GM12878 (cell line): ENCODE data around the gene EYS. TPM values are rescaled to one million over a fixed set of nuclear protein-coding genes. Genes with fewer than 3 reads are reported as not detected.
"Not testable (repeated sequence)": the region's sequence is repeated elsewhere in the genome, so short reads cannot be mapped to it uniquely, and the experiment has no call there.

Experiments used
- ATAC-seq: fragments of 200-7000 bp; cut with Tn5 transposase; 3 replicates; pipeline ENCODE4 v1.9.1; 2020; ENCODE audit warnings: mild to moderate bottlenecking, moderate library complexity
- BruUV-seq: library from RNA; stranded (reverse); fragments of 400-500 nt; replicated peaks from 2 replicates; lab custom pipeline; 2021; lab: Mats Ljungman, UMichigan
- CTCF ChIA-PET: fragments of 300-600 bp; sonication (Branson Sonifier 250); formaldehyde crosslinking; extraction: SDS; loops from one replicate; lab custom pipeline; 2021; ENCODE audit warnings: inconsistent platforms; lab: Yijun Ruan, JAX
- POLR2A ChIA-PET: fragments of 350-600 bp; formaldehyde crosslinking; extraction: SDS; loops from one replicate; lab custom pipeline; 2021; ENCODE audit warnings: inconsistent platforms; lab: Charles Lee
- RAD21 ChIA-PET: fragments of 300-600 bp; sonication (Branson Sonifier 250); formaldehyde crosslinking; loops from one replicate; lab custom pipeline; 2023; ENCODE audit warnings: antibody characterized with exemption; ENCODE audit not compliant: unreplicated experiment; lab: Charles Lee
- SMC1A ChIA-PET: fragments of 300-600 bp; sonication (Branson Sonifier 250); formaldehyde crosslinking; loops from one replicate; lab custom pipeline; 2023; ENCODE audit not compliant: unreplicated experiment, uncharacterized antibody; lab: Charles Lee
- DNase-seq: peaks from one replicate; pipeline ENCODE4 v3.0.0-alpha.2; 2011; ENCODE audit warnings: low read depth, low spot score
- FAIRE-seq: peaks from 3 replicates; lab custom pipeline; 2011; peaks lifted over from hg19 to GRCh38; lab: Jason Lieb, UNC
- H2AFZ ChIP-seq: 2 replicates; pipeline ENCODE4 v1.6.0; 2011; ENCODE audit warnings: low read depth, low read length, control low read depth; ENCODE audit not compliant: control insufficient read depth
- H3K27ac ChIP-seq: 2 replicates; pipeline ENCODE4 v1.5.1; 2011; ENCODE audit warnings: control low read depth; ENCODE audit not compliant: control insufficient read depth, insufficient read depth
- H3K27me3 ChIP-seq, 2 experiments: replicated peaks in 1 of 2; 2 replicates each; pipeline versions ENCODE4 v1.6.0 to v1.6.1; 2011; ENCODE audit warnings: low read length in 1 of 2; ENCODE audit not compliant: control insufficient read depth in 2 of 2, insufficient read depth in 2 of 2
- H3K36me3 ChIP-seq, 2 experiments: 2 replicates each; pipeline ENCODE4 v1.5.1; 2011; ENCODE audit warnings: low read length in 1 of 2; ENCODE audit not compliant: control insufficient read depth in 2 of 2, insufficient read depth in 2 of 2
- H3K4me1 ChIP-seq: 2 replicates; pipeline ENCODE4 v1.6.1; 2011; ENCODE audit warnings: mild to moderate bottlenecking, low read length, moderate library complexity, mixed read lengths; ENCODE audit not compliant: control insufficient read depth, insufficient read depth
- H3K4me2 ChIP-seq: 2 replicates; pipeline ENCODE4 v1.6.0; 2011; ENCODE audit warnings: control low read depth; ENCODE audit not compliant: control insufficient read depth, insufficient read depth
- H3K4me3 ChIP-seq: fragments of 200-600 bp; sonication (generic); 2 replicates; pipeline ENCODE4 v1.5.1; 2016
- H3K79me2 ChIP-seq: 2 replicates; pipeline ENCODE4 v1.6.0; 2011; ENCODE audit warnings: low read length; ENCODE audit not compliant: control insufficient read depth, insufficient read depth
- H3K9ac ChIP-seq: 2 replicates; pipeline ENCODE4 v1.8.0; 2011; ENCODE audit warnings: low read length, control low read depth, mixed read lengths; ENCODE audit not compliant: control insufficient read depth, insufficient read depth
- H3K9me3 ChIP-seq: replicated peaks from 3 replicates; pipeline ENCODE4 v1.5.1; 2011; ENCODE audit warnings: mild to moderate bottlenecking, low read length; ENCODE audit not compliant: control insufficient read depth, insufficient read depth
- H4K20me1 ChIP-seq: 2 replicates; pipeline ENCODE4 v1.6.0; 2011; ENCODE audit not compliant: control insufficient read depth, insufficient read depth
- BRCA1 ChIP-seq: IDR thresholded peaks from 2 replicates; pipeline ENCODE4 v1.6.1; 2011; ENCODE audit warnings: low read depth, low read length, improper control_type of control experiment
- DPF2 ChIP-seq: fragments of 450-650 bp; IDR thresholded peaks from 2 replicates; pipeline ENCODE4 v1.6.1; 2017; ENCODE audit warnings: mild to moderate bottlenecking
- SREBF1 ChIP-seq: IDR thresholded peaks from 2 replicates; pipeline ENCODE4 v1.6.1; 2012; ENCODE audit warnings: mild to moderate bottlenecking, low read length
- TCF3 ChIP-seq: IDR thresholded peaks from 2 replicates; pipeline ENCODE4 v1.6.1; 2012; ENCODE audit warnings: low read depth, mild to moderate bottlenecking, low read length, borderline replicate concordance; ENCODE audit not compliant: insufficient read depth
- WGBS: methylation state at CpG from one replicate; pipeline ENCODE4 v1.1.6; 2016; ENCODE audit warnings: low lambda C conversion rate; ENCODE audit not compliant: insufficient replicate concordance, insufficient coverage; ENCODE audit errors: missing lambda C conversion rate; 5-methylcytosine and 5-hydroxymethylcytosine counted together
- in situ Hi-C: fragments of 300-500 bp; cut with MboI; formaldehyde crosslinking; loops from 9 replicates; pipeline ENCODE4 v1.14.3; 2018; ENCODE audit warnings: mixed read lengths
- intact Hi-C: fragments of 100-400 bp; cut with micrococcal nuclease; formaldehyde crosslinking; loops from one replicate; pipeline ENCODE4 v1.14.2; 2022; ENCODE audit not compliant: unreplicated experiment
- polyA plus RNA-seq, 11 experiments: library from polyadenylated mRNA; depleted of rRNA in 4 of 11; unstranded in 6 of 11; stranded (reverse) in 5 of 11; fragments of >200 nt; fragmentation: Nextera tagmentation in 4 of 11; fragmentation: Illumina TruSeq in 1 of 11; extraction: Ambion mirVana in 4 of 11; extraction: Trizol in 1 of 11; gene quantifications; 1 replicate in 1 of 11; 2 replicates in 10 of 11; pipeline versions ENCODE4 v1.2.1 to v1.2.3, GENCODE V29; 2011 to 2016; ENCODE audit warnings: inconsistent platforms in 2 of 11, missing spikeins in 2 of 11, low read depth in 1 of 11
- total RNA-seq, 4 experiments: library from RNA; depleted of rRNA in 3 of 4; stranded (reverse); fragments of >200 nt in 3 of 4; fragmentation: Illumina TruSeq in 1 of 4; extraction: Trizol in 1 of 4; gene quantifications; 2 replicates each; pipeline versions ENCODE4 v1.2.1 to v1.2.3, GENCODE V29; 2013 to 2021
- TF ChIP-seq, protein P1 (sequence below): fragments of 450-650 bp; IDR thresholded peaks from 2 replicates; pipeline ENCODE4 v1.6.1; 2016; ENCODE audit warnings: mild to moderate bottlenecking
- TF ChIP-seq, protein P2 (sequence below): IDR thresholded peaks from 2 replicates; pipeline ENCODE4 v1.6.1; 2011; ENCODE audit warnings: mild to moderate bottlenecking, low read depth, low read length, moderate library complexity; ENCODE audit not compliant: insufficient replicate concordance
- TF ChIP-seq, protein P3 (sequence below): fragments of 450-650 bp; IDR thresholded peaks from 2 replicates; pipeline ENCODE4 v1.6.1; 2017; ENCODE audit warnings: antibody characterized with exemption, mild to moderate bottlenecking, moderate library complexity

Gene EYS
- total and polyA plus RNA-seq, 10 of the 15 experiments (the other 5 are each of a cell fraction or from before 2014, with no cell fraction given), result under 0.01 to 0.14 (median 0.02) TPM; not detected in 1

DNA sequence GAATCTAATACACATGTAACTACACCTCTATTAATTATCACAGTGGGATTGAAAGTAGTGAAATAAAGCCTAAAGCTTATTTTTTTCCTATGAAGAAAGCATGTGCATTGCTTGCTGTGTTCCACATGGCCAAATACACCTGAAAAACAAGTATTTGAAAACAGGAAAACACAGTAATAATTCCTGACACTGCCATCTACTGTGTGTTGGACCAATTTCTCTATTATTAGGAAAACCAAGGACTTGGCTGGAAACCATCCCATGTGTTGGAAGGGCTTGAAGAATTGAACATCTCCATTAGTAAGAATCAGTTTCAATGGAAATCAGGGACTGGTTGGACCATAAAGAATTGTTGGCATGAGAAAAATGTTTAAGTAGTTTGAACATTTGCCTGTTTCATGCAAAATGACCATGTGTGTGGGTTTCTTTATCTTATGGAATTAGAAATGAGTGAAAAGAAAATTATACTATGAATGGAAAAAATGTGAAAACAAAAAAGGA, 1947.4 kb downstream of the EYS start (continued):
- no peak for TF ChIP-seq DPF2

DNA sequence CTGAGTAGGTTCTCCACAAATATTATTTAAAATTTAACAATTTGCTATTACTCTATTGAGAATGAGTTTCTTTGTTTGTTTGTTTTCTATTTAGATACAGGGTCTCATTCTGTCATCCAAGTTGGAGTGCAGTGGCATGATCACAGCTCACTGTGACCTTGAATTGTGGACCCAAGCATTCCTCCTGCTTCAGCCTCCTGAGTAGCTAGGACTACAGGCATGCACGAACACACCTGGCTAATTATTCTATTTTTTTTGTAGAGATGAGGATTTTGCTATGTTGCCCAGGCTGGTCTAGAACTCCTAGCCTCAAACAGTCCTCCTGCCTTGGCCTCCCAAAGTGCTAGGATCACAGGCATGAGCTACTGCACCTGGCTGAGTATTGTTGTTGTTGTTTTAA, 1949.2 kb downstream of the EYS start:
- SMC1A ChIA-PET, result interaction anchor here (1.1 to 10.4 kb wide), 3 partner anchors 146 to 408 kb away, joined by 3 to 218 read pairs (median 12); no protein-coding TSS in a partner anchor
- H3K27ac ChIP-seq, result no peak overlapping the region
- H3K27me3 ChIP-seq, result no peaks in the 10 kb centered on the region
- TF ChIP-seq, protein P1, sequence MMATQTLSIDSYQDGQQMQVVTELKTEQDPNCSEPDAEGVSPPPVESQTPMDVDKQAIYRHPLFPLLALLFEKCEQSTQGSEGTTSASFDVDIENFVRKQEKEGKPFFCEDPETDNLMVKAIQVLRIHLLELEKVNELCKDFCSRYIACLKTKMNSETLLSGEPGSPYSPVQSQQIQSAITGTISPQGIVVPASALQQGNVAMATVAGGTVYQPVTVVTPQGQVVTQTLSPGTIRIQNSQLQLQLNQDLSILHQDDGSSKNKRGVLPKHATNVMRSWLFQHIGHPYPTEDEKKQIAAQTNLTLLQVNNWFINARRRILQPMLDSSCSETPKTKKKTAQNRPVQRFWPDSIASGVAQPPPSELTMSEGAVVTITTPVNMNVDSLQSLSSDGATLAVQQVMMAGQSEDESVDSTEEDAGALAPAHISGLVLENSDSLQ, result no peak
- TF ChIP-seq, protein P2, sequence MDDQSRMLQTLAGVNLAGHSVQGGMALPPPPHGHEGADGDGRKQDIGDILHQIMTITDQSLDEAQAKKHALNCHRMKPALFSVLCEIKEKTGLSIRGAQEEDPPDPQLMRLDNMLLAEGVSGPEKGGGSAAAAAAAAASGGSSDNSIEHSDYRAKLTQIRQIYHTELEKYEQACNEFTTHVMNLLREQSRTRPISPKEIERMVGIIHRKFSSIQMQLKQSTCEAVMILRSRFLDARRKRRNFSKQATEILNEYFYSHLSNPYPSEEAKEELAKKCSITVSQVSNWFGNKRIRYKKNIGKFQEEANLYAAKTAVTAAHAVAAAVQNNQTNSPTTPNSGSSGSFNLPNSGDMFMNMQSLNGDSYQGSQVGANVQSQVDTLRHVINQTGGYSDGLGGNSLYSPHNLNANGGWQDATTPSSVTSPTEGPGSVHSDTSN, result no peak
- TF ChIP-seq BRCA1 (no peak), TCF3 (no peak), SREBF1 (no peak)
- TF ChIP-seq, protein P3, sequence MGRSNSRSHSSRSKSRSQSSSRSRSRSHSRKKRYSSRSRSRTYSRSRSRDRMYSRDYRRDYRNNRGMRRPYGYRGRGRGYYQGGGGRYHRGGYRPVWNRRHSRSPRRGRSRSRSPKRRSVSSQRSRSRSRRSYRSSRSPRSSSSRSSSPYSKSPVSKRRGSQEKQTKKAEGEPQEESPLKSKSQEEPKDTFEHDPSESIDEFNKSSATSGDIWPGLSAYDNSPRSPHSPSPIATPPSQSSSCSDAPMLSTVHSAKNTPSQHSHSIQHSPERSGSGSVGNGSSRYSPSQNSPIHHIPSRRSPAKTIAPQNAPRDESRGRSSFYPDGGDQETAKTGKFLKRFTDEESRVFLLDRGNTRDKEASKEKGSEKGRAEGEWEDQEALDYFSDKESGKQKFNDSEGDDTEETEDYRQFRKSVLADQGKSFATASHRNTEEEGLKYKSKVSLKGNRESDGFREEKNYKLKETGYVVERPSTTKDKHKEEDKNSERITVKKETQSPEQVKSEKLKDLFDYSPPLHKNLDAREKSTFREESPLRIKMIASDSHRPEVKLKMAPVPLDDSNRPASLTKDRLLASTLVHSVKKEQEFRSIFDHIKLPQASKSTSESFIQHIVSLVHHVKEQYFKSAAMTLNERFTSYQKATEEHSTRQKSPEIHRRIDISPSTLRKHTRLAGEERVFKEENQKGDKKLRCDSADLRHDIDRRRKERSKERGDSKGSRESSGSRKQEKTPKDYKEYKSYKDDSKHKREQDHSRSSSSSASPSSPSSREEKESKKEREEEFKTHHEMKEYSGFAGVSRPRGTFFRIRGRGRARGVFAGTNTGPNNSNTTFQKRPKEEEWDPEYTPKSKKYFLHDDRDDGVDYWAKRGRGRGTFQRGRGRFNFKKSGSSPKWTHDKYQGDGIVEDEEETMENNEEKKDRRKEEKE, result no peak
- no peaks in the 10 kb centered on the region for H3K36me3 ChIP-seq
- no peak for DNase-seq
- no TSS peak for BruUV-seq
- H3K9me3 ChIP-seq, result no peaks in the 10 kb centered on the region; the same call in 2 of the 3 replicates
- no peaks in the 10 kb centered on the region for H4K20me1 ChIP-seq
- H3K9ac ChIP-seq, result no peak overlapping the region
- POLR2A ChIA-PET, result no interaction called here
- no peak overlapping the region for H2AFZ ChIP-seq
- in situ Hi-C loops (no loop called here), intact Hi-C loops (no loop called here)
- CTCF ChIA-PET, result interaction anchor here (2.1 to 3.4 kb wide), 2 partner anchors 159 to 405 kb away, joined by 14 to 31 read pairs; no protein-coding TSS in a partner anchor
- H3K4me2 ChIP-seq, result no peak overlapping the region
- RAD21 ChIA-PET, result interaction anchor here (1.0 to 6.3 kb wide), 2 partner anchors 159 to 405 kb away, joined by 5 to 76 read pairs; no protein-coding TSS in a partner anchor
- WGBS, result 0% methylated on average over 1 of the region's 1 CpG
- FAIRE-seq, result no peak
- ATAC-seq, result no peak
- H3K4me3 ChIP-seq, result no peak overlapping the region
- H3K4me1 ChIP-seq, result no peaks in the 10 kb centered on the region
- H3K79me2 ChIP-seq, result no peaks in the 10 kb centered on the region

DNA sequence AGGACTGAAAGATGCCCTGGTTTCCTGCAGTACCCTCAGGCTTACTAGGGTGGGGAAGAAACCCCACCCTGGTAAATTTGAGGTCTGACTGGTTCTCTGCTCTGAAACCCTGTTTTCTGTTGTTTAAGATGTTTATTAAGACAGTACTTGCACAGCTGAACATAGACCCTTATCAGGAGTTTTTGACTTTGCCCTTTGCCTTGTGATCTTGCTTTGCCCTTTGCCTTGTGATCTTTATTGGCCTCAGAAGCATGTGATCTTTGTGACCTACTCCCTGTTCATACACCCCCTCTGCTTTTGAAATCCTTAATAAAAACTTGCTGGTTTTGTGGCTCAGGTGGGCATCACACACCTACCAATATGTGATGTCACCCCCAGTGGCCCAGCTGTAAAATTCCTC, 1949.8 kb downstream of the EYS start:
- H3K4me3 ChIP-seq, H3K79me2 ChIP-seq, CTCF ChIA-PET, H4K20me1 ChIP-seq, intact Hi-C loops, POLR2A ChIA-PET, in situ Hi-C loops, DNase-seq, ATAC-seq, H3K27ac ChIP-seq, H3K4me1 ChIP-seq, FAIRE-seq, H3K36me3 ChIP-seq, H3K4me2 ChIP-seq, H2AFZ ChIP-seq, H3K27me3 ChIP-seq, H3K9ac ChIP-seq, H3K9me3 ChIP-seq, BruUV-seq: not testable (repeated sequence)
- RAD21 ChIA-PET, result interaction anchor here (6.3 kb wide), 1 partner anchor 405 kb away, joined by 76 read pairs; no protein-coding TSS in a partner anchor
- SMC1A ChIA-PET, result interaction anchor here (10.4 kb wide), 1 partner anchor 408 kb away, joined by 218 read pairs; no protein-coding TSS in a partner anchor
